ENCODE data around the gene KLF6.

The KLF6 gene

GRCh38 chr10:3747984-3748383, 37.0 kb downstream of the KLF6 start:
- 0 out of 2 replicates have a peak, but pooled peaks cover 2% of the 10 kb centered on the region for H3K4me1 ChIP-seq (ENCODE audit: control insufficient read depth, low read length)
- TF ChIP-seq EZH2phosphoT487 (IDR thresholded peaks at IDR 0.05; ENCODE audit: borderline replicate concordance, low read length) (no peak), CTCF (IDR thresholded peaks at IDR 0.05; ENCODE audit: low read depth, low read length, poor library complexity, severe bottlenecking) (no peak)
- H3K27ac ChIP-seq (ENCODE audit: low read depth, low read length): no peak overlapping the region

GRCh38 chr10:3747248-3747960, 37.6 kb downstream of the KLF6 start:
- Histone ChIP-seq H3K4me3 (ENCODE audit: low read length) (no peak overlapping the region), H3K4me2 (ENCODE audit: low read length) (no peak overlapping the region), H3K9me2 (replicated peaks; ENCODE audit: control insufficient read depth, low read length) (no peaks in the 10 kb centered on the region), H3K9me3 (ENCODE audit: control insufficient read depth, insufficient read depth, low read length) (no peaks in the 10 kb centered on the region), H3K27me3 (ENCODE audit: control insufficient read depth, low read length) (no peaks in the 10 kb centered on the region), H3K79me2 (ENCODE audit: control insufficient read depth, low read length) (no peaks in the 10 kb centered on the region), H3K36me3 (ENCODE audit: control insufficient read depth, low read length) (no peaks in the 10 kb centered on the region), H3F3A (ENCODE audit: control insufficient read depth, insufficient read depth) (no peaks in the 10 kb centered on the region), H3K27ac (ENCODE audit: low read depth, low read length) (no peak overlapping the region), H4K20me1 (ENCODE audit: control insufficient read depth, insufficient read depth, low read depth, low read length) (no peaks in the 10 kb centered on the region), H3K4me1 (ENCODE audit: control insufficient read depth, low read length) (0 out of 2 replicates have a peak, but pooled peaks cover 2% of the 10 kb centered on the region)
- no peak for TF ChIP-seq EZH2phosphoT487 (IDR thresholded peaks at IDR 0.05; ENCODE audit: borderline replicate concordance, low read length)
- TF ChIP-seq CTCF (IDR thresholded peaks at IDR 0.05; ENCODE audit: low read depth, low read length, poor library complexity, severe bottlenecking): no peak

More at GRCh38 chr10:3747984-3748383, 37.0 kb downstream of the KLF6 start:
- Histone ChIP-seq H3F3A (ENCODE audit: control insufficient read depth, insufficient read depth) (no peaks in the 10 kb centered on the region), H3K36me3 (ENCODE audit: control insufficient read depth, low read length) (no peaks in the 10 kb centered on the region), H3K4me2 (ENCODE audit: low read length) (no peak overlapping the region), H3K4me3 (ENCODE audit: low read length) (no peak overlapping the region), H3K27me3 (ENCODE audit: control insufficient read depth, low read length) (no peaks in the 10 kb centered on the region), H3K79me2 (ENCODE audit: control insufficient read depth, low read length) (no peaks in the 10 kb centered on the region), H4K20me1 (ENCODE audit: control insufficient read depth, insufficient read depth, low read depth, low read length) (no peaks in the 10 kb centered on the region), H3K9me2 (replicated peaks; ENCODE audit: control insufficient read depth, low read length) (no peaks in the 10 kb centered on the region), H3K9me3 (ENCODE audit: control insufficient read depth, insufficient read depth, low read length) (no peaks in the 10 kb centered on the region)

GRCh38 chr10:3746634-3747033, 38.4 kb downstream of the KLF6 start:
- H3K27ac ChIP-seq (ENCODE audit: low read depth, low read length): no peak overlapping the region
- H3K4me2 ChIP-seq (ENCODE audit: low read length): no peak overlapping the region

More at GRCh38 chr10:3746634-3747033, 38.4 kb downstream of the KLF6 start:
- H3K79me2 ChIP-seq (ENCODE audit: control insufficient read depth, low read length): no peaks in the 10 kb centered on the region
- H3K36me3 ChIP-seq (ENCODE audit: control insufficient read depth, low read length): no peaks in the 10 kb centered on the region
- H3K4me3 ChIP-seq (ENCODE audit: low read length): no peak overlapping the region
- H3K27me3 ChIP-seq (ENCODE audit: control insufficient read depth, low read length): no peaks in the 10 kb centered on the region
- TF ChIP-seq CTCF (IDR thresholded peaks at IDR 0.05; ENCODE audit: low read depth, low read length, poor library complexity, severe bottlenecking) (no peak), EZH2phosphoT487 (IDR thresholded peaks at IDR 0.05; ENCODE audit: borderline replicate concordance, low read length) (no peak)
- no peaks in the 10 kb centered on the region for H3K9me3 ChIP-seq (ENCODE audit: control insufficient read depth, insufficient read depth, low read length)
- H4K20me1 ChIP-seq (ENCODE audit: control insufficient read depth, insufficient read depth, low read depth, low read length): no peaks in the 10 kb centered on the region
- no peaks in the 10 kb centered on the region for H3K9me2 ChIP-seq (replicated peaks; ENCODE audit: control insufficient read depth, low read length)
- H3K4me1 ChIP-seq (ENCODE audit: control insufficient read depth, low read length): 0 out of 2 replicates have a peak, but pooled peaks cover 2% of the 10 kb centered on the region
- H3F3A ChIP-seq (ENCODE audit: control insufficient read depth, insufficient read depth): no peaks in the 10 kb centered on the region

All from DOHH2 (cell line).